ENCODE measurements around the gene PLEKHG4. TPM values are rescaled to one million over a fixed set of nuclear protein-coding genes. Genes with fewer than 3 reads are reported as not detected.

PLEKHG4 gene
- total RNA-seq, 1 experiment from 2014 or later = 5.9 TPM

GRCh38 chr16:67257486-67258160 is 21.7 kb upstream of the PLEKHG4 start (continued):
- TF ChIP-seq FOXP4 (CRISPR knock-in tag; IDR thresholded peaks at IDR 0.05) (no peak), USF1 (CRISPR knock-in tag; IDR thresholded peaks at IDR 0.05) (no peak), AR (CRISPR knock-in tag; IDR thresholded peaks at IDR 0.05) (no peak), NR2C2 (CRISPR knock-in tag; IDR thresholded peaks at IDR 0.05) (no peak), CREB1 (CRISPR knock-in tag; IDR thresholded peaks at IDR 0.05) (no peak), MXD4 (CRISPR knock-in tag; IDR thresholded peaks at IDR 0.05; ENCODE audit: borderline replicate concordance) (no peak)
- TF ChIP-seq, protein P1, sequence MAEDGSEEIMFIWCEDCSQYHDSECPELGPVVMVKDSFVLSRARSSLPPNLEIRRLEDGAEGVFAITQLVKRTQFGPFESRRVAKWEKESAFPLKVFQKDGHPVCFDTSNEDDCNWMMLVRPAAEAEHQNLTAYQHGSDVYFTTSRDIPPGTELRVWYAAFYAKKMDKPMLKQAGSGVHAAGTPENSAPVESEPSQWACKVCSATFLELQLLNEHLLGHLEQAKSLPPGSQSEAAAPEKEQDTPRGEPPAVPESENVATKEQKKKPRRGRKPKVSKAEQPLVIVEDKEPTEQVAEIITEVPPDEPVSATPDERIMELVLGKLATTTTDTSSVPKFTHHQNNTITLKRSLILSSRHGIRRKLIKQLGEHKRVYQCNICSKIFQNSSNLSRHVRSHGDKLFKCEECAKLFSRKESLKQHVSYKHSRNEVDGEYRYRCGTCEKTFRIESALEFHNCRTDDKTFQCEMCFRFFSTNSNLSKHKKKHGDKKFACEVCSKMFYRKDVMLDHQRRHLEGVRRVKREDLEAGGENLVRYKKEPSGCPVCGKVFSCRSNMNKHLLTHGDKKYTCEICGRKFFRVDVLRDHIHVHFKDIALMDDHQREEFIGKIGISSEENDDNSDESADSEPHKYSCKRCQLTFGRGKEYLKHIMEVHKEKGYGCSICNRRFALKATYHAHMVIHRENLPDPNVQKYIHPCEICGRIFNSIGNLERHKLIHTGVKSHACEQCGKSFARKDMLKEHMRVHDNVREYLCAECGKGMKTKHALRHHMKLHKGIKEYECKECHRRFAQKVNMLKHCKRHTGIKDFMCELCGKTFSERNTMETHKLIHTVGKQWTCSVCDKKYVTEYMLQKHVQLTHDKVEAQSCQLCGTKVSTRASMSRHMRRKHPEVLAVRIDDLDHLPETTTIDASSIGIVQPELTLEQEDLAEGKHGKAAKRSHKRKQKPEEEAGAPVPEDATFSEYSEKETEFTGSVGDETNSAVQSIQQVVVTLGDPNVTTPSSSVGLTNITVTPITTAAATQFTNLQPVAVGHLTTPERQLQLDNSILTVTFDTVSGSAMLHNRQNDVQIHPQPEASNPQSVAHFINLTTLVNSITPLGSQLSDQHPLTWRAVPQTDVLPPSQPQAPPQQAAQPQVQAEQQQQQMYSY (CRISPR knock-in tag; IDR thresholded peaks at IDR 0.05) = no peak

GRCh38 chr16:67258161-67258835 is 21.0 kb upstream of the PLEKHG4 start:
- peaks cover 4% of the 10 kb centered on the region; the same call in 1 of the 2 replicates for H3K4me1 Mint-ChIP-seq
- ChIA-PET CTCF (interaction anchor here (1.0 to 3.7 kb wide), 3 partner anchors 11 to 27 kb away, joined by 3 to 92 read pairs (median 4); partner anchors contain the start of gene FHOD1), POLR2A (interaction anchor here (0.6 kb wide), 1 partner anchor 434 kb away, joined by 3 read pairs; no protein-coding TSS in a partner anchor)
- DNase-seq (ENCODE audit: low spot score) (no peak), ATAC-seq (no peak)
- no peaks in the 10 kb centered on the region for H3K36me3 Mint-ChIP-seq
- no peak overlapping the region for H3K27ac Mint-ChIP-seq
- no peak overlapping the region for H3K4me3 Mint-ChIP-seq
- no peaks in the 10 kb centered on the region for H3K9me3 Mint-ChIP-seq
- H3K27me3 Mint-ChIP-seq (ENCODE audit: low read depth) = no peaks in the 10 kb centered on the region
- TF ChIP-seq, protein P2, sequence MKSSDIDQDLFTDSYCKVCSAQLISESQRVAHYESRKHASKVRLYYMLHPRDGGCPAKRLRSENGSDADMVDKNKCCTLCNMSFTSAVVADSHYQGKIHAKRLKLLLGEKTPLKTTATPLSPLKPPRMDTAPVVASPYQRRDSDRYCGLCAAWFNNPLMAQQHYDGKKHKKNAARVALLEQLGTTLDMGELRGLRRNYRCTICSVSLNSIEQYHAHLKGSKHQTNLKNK (CRISPR knock-in tag; IDR thresholded peaks at IDR 0.05) = no peak
- TF ChIP-seq, protein P3, sequence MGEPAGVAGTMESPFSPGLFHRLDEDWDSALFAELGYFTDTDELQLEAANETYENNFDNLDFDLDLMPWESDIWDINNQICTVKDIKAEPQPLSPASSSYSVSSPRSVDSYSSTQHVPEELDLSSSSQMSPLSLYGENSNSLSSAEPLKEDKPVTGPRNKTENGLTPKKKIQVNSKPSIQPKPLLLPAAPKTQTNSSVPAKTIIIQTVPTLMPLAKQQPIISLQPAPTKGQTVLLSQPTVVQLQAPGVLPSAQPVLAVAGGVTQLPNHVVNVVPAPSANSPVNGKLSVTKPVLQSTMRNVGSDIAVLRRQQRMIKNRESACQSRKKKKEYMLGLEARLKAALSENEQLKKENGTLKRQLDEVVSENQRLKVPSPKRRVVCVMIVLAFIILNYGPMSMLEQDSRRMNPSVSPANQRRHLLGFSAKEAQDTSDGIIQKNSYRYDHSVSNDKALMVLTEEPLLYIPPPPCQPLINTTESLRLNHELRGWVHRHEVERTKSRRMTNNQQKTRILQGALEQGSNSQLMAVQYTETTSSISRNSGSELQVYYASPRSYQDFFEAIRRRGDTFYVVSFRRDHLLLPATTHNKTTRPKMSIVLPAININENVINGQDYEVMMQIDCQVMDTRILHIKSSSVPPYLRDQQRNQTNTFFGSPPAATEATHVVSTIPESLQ (CRISPR knock-in tag; IDR thresholded peaks at IDR 0.05) = no peak
- TF ChIP-seq CBFB (CRISPR knock-in tag; IDR thresholded peaks at IDR 0.05; ENCODE audit: low read depth) (no peak), ZNF232 (CRISPR knock-in tag; IDR thresholded peaks at IDR 0.05) (no peak), ATF2 (CRISPR knock-in tag; IDR thresholded peaks at IDR 0.05; ENCODE audit: borderline replicate concordance, low read depth) (no peak), NFATC4 (CRISPR knock-in tag; IDR thresholded peaks at IDR 0.05) (no peak)
- TF ChIP-seq, protein P4, sequence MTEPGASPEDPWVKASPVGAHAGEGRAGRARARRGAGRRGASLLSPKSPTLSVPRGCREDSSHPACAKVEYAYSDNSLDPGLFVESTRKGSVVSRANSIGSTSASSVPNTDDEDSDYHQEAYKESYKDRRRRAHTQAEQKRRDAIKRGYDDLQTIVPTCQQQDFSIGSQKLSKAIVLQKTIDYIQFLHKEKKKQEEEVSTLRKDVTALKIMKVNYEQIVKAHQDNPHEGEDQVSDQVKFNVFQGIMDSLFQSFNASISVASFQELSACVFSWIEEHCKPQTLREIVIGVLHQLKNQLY (CRISPR knock-in tag; IDR thresholded peaks at IDR 0.05) = no peak
- TF ChIP-seq, protein P5, sequence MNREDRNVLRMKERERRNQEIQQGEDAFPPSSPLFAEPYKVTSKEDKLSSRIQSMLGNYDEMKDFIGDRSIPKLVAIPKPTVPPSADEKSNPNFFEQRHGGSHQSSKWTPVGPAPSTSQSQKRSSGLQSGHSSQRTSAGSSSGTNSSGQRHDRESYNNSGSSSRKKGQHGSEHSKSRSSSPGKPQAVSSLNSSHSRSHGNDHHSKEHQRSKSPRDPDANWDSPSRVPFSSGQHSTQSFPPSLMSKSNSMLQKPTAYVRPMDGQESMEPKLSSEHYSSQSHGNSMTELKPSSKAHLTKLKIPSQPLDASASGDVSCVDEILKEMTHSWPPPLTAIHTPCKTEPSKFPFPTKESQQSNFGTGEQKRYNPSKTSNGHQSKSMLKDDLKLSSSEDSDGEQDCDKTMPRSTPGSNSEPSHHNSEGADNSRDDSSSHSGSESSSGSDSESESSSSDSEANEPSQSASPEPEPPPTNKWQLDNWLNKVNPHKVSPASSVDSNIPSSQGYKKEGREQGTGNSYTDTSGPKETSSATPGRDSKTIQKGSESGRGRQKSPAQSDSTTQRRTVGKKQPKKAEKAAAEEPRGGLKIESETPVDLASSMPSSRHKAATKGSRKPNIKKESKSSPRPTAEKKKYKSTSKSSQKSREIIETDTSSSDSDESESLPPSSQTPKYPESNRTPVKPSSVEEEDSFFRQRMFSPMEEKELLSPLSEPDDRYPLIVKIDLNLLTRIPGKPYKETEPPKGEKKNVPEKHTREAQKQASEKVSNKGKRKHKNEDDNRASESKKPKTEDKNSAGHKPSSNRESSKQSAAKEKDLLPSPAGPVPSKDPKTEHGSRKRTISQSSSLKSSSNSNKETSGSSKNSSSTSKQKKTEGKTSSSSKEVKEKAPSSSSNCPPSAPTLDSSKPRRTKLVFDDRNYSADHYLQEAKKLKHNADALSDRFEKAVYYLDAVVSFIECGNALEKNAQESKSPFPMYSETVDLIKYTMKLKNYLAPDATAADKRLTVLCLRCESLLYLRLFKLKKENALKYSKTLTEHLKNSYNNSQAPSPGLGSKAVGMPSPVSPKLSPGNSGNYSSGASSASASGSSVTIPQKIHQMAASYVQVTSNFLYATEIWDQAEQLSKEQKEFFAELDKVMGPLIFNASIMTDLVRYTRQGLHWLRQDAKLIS (CRISPR knock-in tag; IDR thresholded peaks at IDR 0.05; ENCODE audit: borderline replicate concordance) = no peak
